ENCODE measurements around the gene DDAH2. TPM values are rescaled to one million over a fixed set of nuclear protein-coding genes. Genes with fewer than 3 reads are reported as not detected.

DDAH2 gene, protein sequence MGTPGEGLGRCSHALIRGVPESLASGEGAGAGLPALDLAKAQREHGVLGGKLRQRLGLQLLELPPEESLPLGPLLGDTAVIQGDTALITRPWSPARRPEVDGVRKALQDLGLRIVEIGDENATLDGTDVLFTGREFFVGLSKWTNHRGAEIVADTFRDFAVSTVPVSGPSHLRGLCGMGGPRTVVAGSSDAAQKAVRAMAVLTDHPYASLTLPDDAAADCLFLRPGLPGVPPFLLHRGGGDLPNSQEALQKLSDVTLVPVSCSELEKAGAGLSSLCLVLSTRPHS
- 68.5 and 79.6 TPM in 2 replicates for total RNA-seq

DNA sequence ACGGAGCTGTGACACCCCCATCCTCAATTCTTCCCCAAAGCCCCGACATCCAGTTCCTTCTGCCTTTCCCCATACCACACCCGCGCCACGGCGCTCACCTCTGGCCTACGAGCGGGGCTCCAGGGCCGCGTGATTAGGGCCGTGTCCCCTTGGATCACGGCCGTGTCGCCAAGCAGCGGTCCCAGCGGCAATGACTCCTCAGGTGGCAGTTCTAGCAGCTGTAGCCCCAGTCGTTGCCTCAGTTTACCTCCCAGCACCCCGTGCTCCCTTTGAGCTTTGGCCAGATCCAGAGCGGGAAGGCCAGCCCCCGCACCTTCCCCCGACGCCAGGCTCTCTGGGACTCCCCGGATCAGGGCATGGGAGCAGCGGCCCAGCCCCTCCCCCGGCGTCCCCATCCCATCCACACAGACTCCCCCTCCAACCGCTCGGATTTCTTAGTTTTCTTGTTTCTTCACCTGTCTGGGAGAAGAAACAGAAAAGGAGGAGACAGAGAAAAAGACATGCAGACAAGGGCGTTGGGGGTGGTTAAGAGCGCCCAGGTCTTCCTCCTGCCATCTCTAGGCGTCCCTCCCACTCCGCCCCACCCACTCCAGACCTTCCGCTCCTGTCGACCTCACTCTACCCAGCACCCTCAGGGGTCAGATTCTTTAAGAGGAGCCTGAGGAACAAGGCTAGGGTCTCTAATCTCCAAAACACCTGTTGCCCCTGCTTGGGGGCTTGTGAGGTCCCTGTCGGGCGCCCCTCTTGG is at the start of gene DDAH2:
Gene DDAH2, minus strand, starts transcription at position 533 of the 748 bp plus-strand sequence. Its CDS starts 138 bp downstream, at position 395.

GRCh38 chr6:31776989-31777666 is 48.0 kb upstream of the DDAH2 start, which contains the start of gene VWA7:
Gene VWA7 (minus strand): TSS chr6:31777328. CDS start chr6:31776779, 549 bp downstream.

DNA sequence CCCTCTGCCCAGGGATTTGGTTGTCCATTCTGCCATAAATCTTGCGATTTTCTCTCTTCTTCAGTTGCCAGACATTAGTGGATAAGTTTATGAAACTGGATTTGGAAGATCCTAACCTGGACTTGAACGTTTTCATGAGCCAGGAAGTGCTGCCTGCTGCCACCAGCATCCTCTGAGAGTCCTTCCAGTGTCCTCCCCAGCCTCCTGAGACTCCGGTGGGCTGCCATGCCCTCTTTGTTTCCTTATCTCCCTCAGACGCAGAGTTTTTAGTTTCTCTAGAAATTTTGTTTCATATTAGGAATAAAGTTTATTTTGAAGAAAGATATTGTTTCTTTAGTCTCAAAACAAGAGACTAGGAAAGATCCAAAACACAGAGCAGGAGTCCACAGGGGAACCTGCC is 33.3 kb upstream of the DDAH2 start, which contains the start of gene SAPCD1:
Gene SAPCD1, plus strand, starts transcription at position 301 of the 400 bp plus-strand sequence. CDS start 399 bp downstream, outside the sequence.

DNA sequence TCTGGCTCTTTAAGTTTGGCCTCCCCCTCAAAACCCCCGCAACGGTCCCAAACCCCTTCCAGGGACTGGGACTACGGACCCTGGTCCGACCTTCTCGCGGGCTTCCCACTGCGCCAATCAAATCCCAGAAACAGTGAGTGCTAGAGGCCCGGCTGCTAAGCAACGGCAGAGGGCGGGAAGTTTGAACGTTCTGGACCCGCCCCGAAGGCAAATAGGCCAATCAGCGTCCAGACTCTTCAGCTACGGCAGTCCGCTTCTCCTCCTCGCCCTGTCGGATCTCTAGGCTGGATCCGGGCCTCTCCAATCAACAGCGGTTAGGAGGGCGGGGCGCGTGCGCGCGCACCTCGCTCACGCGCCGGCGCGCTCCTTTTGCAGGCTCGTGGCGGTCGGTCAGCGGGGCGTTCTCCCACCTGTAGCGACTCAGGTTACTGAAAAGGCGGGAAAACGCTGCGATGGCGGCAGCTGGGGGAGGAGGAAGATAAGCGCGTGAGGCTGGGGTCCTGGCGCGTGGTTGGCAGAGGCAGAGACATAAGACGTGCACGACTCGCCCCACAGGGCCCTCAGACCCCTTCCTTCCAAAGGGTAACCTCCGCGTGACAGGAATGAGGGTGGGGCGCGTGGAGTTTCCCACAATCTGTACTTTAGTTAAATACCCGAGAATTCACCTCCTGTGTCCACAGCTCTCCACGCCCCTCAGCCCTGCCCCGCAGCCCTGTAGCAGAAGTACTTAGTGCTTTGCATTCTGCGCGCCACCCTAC is 10.7 kb upstream of the DDAH2 start, which contains the start of gene MSH5:
Gene MSH5, plus strand, starts transcription at position 367 of the 758 bp plus-strand sequence. CDS start 462 bp downstream, outside the sequence.

DNA sequence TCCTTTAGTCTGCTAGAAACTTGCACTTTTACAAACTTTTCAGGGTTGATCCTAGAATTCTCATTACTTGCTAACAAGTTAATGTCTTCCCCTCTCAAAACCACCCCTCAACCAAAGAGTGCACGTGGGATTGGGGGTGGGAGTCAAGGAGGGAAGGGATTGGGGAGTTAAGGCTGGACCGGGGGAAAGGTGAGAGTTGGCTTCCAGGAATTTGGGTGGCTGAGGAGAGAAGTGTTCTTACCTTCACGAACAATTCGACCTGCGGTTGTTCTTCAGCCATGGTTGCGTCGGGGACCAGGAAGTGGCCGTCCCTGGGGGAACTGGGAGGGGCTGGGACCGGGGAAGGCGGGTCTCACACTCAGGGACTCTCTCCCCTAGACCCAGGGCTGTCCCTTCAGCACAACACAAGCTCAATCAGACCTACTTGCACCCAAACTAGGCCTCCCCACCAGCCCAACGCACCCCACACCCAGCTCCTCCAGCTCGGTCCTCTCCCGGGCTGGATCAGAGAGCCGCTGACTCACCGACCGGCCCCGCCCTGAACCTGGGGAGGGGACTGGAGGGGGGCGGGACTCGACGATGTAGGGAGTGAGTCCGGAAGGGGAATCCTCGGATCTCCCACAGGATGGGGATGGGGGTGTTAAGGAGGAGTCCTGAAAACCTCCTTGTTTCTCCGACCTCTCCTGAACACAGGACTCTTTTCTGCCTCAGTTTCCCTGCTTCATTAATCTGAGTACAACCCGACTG is 7.1 kb upstream of the DDAH2 start, which contains the start of gene CLIC1:
Gene CLIC1, minus strand, starts transcription at position 510 of the 747 bp plus-strand sequence. Its CDS starts 230 bp downstream, at position 280.

DNA sequence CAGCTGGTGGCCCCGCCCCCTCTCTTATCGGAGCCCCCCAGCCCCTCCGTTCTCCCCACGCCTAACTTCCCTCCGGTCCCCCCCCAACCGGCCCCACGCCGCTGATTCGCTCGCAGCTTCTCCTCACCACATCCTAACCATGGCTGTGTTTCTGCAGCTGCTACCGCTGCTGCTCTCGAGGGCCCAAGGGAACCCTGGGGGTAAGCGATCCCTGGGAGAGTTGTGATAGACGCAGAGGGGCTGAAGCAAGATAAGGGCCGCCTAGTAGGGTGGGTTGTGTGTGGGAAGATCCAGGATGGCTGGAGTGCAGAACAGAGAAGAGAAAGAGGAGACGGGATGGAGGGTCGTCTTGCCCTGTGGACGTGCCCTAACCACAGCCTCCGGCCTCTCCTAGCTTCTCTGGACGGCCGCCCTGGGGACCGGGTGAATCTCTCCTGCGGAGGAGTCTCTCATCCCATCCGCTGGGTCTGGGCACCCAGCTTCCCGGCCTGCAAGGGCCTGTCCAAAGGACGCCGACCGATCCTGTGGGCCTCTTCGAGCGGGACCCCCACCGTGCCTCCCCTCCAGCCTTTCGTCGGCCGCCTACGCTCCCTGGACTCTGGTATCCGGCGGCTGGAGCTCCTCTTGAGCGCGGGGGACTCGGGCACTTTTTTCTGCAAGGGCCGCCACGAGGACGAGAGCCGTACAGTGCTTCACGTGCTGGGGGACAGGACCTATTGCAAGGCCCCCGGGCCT is 5.7 kb downstream of the DDAH2 start, which contains the start of gene MPIG6B:
Gene MPIG6B, plus strand, starts transcription at position 129 of the 735 bp plus-strand sequence. Its CDS starts 11 bp downstream, at position 140.

DNA sequence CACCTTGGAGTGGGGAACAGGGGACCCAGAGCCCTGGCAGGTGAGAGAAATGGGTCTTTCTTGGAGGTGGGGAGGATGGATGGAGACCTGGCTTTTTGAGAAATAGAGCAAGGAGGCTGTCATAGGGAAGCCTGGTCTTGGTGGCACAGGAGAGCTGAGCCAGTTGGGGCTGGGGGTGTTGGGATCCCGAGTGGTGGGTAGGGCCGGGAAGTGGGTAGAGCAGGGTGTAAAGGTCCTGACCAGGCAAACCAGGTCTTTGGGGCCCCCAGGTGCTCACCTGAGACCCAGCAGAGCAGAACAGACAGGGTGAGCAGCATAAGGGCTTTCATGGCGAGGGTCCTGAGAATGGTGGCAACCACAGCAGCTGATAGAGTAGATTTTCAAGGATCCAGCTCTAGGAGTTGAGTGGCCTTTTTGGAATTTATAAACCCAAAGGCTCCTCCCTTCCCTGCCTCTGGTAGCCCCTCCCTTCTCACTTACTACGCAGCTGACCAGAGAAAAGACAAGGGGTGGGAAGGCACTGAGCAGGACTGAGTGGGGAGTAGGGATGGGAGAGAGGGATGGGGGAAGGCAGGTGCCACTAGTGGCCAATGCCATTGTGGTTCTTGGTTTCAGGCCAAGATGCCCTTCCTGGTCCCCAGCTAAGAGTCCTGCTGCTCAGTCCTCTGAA is 7.6 kb downstream of the DDAH2 start, which contains the start of gene LY6G6C:
Gene LY6G6C, minus strand, starts transcription at position 396 of the 670 bp plus-strand sequence. Its CDS starts 67 bp downstream, at position 329.

DNA sequence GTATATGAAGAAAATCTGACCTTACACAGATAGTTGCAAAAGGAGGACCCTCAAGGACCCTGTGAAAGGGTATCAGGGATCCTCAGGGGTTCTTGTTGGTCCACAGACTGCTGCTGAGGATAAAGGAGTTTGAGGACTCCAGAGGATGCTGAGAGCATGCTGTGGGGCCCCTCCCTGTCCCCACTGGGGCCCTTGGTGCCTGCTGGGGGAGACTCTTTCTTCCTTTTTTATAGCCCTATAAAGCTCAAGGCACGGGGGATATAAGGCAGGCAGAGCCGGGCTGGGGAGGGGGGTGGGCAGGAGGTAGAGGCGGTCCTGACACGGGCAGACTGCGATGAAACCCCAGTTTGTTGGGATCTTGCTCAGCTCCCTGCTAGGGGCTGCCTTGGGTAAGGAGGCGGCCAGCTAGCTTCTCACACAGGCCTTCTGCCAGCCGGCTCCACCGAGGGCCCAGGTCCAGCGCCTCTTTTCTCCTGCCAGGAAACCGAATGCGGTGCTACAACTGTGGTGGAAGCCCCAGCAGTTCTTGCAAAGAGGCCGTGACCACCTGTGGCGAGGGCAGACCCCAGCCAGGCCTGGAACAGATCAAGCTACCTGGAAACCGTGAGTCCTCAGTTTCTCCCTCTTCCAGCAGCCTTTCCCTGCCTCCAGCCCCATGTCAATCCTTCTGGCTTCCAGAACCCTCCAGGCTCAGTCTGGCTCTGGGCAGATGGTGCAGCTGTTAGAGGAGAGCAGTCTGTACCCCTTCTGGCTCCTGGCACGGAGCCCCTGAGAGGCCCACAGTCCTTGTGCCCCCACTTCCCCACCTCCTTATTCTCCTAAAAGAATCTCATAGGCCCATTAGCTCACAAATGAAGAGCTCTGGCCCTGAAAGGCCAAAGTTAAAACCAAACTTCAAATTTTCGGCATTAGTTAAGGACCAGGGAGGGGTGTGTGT is 13.8 kb downstream of the DDAH2 start, which contains the start of gene LY6G6D:
Gene LY6G6D, plus strand, starts transcription at position 327 of the 937 bp plus-strand sequence. Its CDS starts 8 bp downstream, at position 335.

DNA sequence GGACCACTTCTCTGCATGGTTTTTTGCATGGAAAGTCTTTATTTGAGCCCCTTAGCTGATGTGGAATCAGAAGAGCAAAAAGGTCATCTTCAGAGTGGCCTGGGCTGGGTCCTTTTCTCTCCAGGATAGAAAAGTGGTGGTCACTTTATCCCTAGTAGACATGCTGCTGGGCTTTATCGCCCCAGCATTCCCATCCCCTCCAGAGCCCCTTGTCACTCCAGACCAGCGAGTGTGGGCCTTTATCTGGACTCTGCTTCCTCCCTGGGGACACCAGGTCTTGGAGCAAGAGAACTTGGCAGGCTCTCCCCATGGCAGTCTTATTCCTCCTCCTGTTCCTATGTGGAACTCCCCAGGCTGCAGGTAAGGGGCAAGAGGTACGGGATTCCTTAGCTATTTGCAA is 22.5 kb downstream of the DDAH2 start, which contains the start of gene LY6G6F:
Gene LY6G6F, plus strand, starts transcription at position 268 of the 400 bp plus-strand sequence. Its CDS starts 41 bp downstream, at position 309.

DNA sequence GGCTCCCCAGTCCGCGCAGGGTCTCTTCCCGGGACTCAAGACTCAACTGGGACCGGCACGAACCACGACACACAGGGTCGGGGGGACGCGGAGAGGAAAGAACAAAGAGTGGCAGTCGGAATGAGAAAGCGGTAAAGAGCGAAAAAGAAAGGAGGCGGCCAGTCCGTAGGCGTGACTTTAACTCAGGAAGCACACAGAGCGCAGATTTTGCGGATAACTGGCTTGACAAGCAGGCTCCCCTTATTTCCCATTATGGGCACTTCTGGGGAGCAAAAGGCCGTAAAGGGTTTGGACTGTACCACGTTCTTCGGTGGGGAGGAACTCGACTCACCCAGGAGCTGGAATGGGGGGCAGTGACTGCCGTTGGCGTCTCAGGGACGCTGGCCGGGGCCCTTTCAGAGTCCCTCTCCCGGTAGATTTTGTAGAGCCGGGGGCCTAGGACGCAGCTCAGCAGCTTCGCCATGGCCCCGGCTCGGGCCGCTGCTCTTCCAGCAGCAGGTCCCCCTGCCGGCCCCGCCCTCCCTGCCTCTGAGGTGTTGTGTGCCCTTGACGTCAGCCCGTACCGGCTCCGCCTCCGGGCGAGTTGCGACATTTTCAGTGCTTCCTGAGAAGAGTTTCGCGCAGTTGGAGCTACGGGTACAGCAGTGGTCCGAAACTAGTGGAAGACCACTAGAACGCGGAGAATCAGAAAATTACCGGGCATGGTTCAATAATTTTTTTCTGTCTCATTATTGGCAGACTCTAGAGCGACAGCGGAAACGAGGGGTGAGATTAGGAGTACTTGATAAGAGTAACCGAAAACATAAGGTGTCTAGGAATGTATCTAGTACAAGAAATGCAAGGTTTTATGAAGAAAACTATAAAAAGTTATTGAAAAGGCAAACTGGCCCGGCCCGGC is 26.0 kb downstream of the DDAH2 start, which contains the start of gene ABHD16A:
Gene ABHD16A, minus strand, starts transcription at position 506 of the 898 bp plus-strand sequence. Its CDS starts 43 bp downstream, at position 463.

DNA sequence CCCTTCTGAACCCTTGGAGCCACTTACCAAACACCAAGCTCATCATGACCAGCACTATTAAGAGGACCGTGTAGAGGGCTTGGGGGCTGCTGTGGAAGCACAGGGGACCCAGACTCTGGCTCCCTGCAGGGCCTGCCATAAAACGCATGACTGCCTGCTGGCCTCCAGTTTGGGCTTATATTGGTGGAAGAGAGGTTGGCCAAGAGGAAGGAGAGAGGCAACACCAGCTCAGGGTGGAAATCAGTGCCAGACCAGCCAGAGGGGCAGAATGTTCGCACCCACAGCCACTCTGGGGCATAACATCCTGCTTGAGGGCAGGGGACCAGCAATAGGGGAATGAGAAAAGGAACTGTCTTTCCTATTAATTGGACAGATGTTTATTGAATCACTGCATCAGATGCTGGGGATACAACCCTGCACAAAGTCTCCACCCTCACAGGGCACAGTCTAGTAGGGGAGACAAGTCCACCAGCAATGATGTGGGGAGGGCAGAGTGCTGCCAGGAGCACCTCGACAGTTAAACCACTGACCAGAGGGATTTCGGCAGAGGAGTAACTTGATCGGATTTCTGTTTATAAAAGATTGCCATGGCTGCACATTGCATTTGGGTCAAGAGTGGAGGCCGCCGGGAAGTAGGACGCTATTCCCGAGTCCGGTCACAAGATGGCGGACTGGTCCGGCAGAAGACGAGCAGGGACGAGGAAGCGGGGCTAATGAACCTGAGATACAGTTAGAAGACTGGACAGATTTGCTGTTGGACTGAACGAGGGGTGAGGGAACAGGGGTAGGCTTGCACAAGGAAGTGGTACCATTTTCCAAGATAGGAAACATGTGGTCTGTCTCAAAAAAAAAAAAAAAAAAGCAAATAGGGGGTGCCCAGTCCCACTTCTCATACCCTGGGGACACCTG is 48.6 kb downstream of the DDAH2 start, which contains the start of gene LY6G5C:
Gene LY6G5C, minus strand, starts transcription at position 842 of the 909 bp plus-strand sequence. Its CDS starts 694 bp downstream, at position 148.

Measured in epithelial cell of umbilical artery (primary cell).